Middle frontal gyrus (tissue), 1 donor: Measurements from ENCODE around the gene RPS21.

ENCODE experiments used
- DNase-seq: peaks from one replicate; pipeline ENCODE4 v3.0.0-alpha.2; 2015; ENCODE audit warnings: low spot score; ENCODE audit errors: extremely low spot score

The RPS21 gene

GRCh38 chr20:62396367-62397239 lies 9.7 kb downstream of the RPS21 start:
- no peak for DNase-seq

- no peak for DNase-seq
Observed at GRCh38 chr20:62398120-62398821, 11.4 kb downstream of the RPS21 start.

- no peak for DNase-seq
Observed at GRCh38 chr20:62400021-62400420, 13.1 kb downstream of the RPS21 start.

GRCh38 chr20:62400541-62400940 lies 13.6 kb downstream of the RPS21 start:
- DNase-seq: no peak

- no peak for DNase-seq
Observed at GRCh38 chr20:62401331-62401779, 14.5 kb downstream of the RPS21 start.

GRCh38 chr20:62402456-62403150 lies 15.7 kb downstream of the RPS21 start:
- DNase-seq: no peak

GRCh38 chr20:62403331-62403730 lies 16.4 kb downstream of the RPS21 start:
- DNase-seq: no peak

GRCh38 chr20:62404112-62404665 lies 17.3 kb downstream of the RPS21 start:
- DNase-seq: no peak

GRCh38 chr20:62404761-62405107 lies 17.8 kb downstream of the RPS21 start:
- no peak for DNase-seq

- no peak for DNase-seq
Observed at GRCh38 chr20:62405108-62405980, 18.4 kb downstream of the RPS21 start.

- no peak for DNase-seq
Observed at GRCh38 chr20:62405981-62406513, 19.1 kb downstream of the RPS21 start.

- DNase-seq: no peak
Observed at GRCh38 chr20:62406635-62407176, 19.8 kb downstream of the RPS21 start.

- DNase-seq: peak; percentile 85
Observed at GRCh38 chr20:62407221-62407992, 20.5 kb downstream of the RPS21 start, which contains the start of gene CABLES2. TSS of gene CABLES2 (minus strand) at chr20:62407285. CDS start at chr20:62407276, 9 bp downstream.

GRCh38 chr20:62408055-62408454 lies 21.2 kb downstream of the RPS21 start:
- DNase-seq: no peak

GRCh38 chr20:62408640-62409039 lies 21.7 kb downstream of the RPS21 start:
- no peak for DNase-seq

GRCh38 chr20:62409086-62409853 lies 22.4 kb downstream of the RPS21 start:
- no peak for DNase-seq

- no peak for DNase-seq
Observed at GRCh38 chr20:62409931-62410745, 23.2 kb downstream of the RPS21 start.
